ENCODE results near the gene ANO6.

Gene ANO6

GRCh38 chr12:45435945-45436710 is 220.2 kb downstream of the ANO6 start:
- DNase-seq (ENCODE audit: low read depth in 2 of 2) = no peak

DNA sequence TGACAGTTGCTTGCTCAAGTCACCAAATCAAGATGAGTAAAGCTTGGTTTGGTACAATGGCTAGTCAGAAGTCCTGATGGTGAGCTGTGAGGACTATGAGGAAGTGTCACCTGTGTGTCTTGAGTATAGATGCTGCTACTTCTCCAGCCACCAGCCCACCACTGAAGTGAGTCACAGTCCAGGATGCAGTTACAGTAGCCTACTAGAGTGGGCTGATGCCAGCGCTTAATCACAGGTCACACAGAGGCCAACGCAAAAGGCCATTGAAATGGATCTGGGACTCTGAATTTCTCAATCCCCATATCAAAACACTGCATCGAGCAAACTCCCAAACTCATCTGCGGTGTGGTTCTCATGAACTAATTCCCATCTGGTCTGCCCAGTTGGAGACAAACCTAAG is 223.1 kb downstream of the ANO6 start:
- DNase-seq (ENCODE audit: low read depth in 2 of 2) = no peak

- DNase-seq (ENCODE audit: low read depth in 2 of 2) = no peak
These were observed 230.1 kb downstream of the ANO6 start for GRCh38 chr12:45446013-45446412.

GRCh38 chr12:45458238-45458637 is 242.3 kb downstream of the ANO6 start:
- no peak for DNase-seq (ENCODE audit: low read depth in 2 of 2)

- DNase-seq (ENCODE audit: low read depth in 2 of 2) = no peak
These were observed 243.2 kb downstream of the ANO6 start for GRCh38 chr12:45458854-45459807.

DNA sequence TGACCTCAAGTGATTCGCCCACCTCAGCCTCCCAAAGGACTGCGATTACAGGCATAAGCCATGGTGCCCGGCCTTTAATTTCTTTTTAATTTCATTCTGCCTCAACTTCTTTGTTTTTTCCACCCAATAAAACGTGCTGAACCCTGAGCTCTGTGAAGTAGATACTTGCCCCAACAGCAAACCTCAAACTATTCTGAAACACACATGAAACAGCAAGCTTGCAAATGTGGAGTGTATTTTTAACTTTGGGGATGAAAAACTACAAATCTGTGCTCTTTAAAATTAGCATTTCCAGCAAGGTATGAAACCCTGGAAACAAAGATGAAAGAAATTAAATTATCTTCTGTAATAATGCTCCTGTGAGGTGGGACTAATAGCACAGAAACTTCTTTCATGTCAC is 246.6 kb downstream of the ANO6 start:
- no peak for DNase-seq (ENCODE audit: low read depth in 2 of 2)

DNA sequence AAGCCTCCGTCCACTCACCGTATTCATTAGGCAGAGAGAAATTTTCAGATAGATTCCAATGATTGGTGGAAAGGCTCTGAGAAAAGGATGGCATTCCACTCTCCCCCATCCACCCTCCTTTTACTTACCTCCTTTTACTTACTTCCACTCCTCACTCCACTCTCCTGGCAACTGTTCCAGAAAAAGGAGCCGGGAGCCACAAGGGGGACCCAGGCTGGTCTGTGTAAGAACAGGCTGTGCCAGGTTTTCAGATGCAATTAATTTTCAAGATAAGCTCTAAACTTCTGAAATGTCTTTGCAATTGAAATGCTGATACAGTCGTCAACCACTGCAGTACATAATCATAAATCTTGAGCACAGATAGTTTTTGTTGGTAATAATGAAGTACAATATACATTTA is 248.8 kb downstream of the ANO6 start:
- DNase-seq (ENCODE audit: low read depth in 2 of 2) = no peak

DNA sequence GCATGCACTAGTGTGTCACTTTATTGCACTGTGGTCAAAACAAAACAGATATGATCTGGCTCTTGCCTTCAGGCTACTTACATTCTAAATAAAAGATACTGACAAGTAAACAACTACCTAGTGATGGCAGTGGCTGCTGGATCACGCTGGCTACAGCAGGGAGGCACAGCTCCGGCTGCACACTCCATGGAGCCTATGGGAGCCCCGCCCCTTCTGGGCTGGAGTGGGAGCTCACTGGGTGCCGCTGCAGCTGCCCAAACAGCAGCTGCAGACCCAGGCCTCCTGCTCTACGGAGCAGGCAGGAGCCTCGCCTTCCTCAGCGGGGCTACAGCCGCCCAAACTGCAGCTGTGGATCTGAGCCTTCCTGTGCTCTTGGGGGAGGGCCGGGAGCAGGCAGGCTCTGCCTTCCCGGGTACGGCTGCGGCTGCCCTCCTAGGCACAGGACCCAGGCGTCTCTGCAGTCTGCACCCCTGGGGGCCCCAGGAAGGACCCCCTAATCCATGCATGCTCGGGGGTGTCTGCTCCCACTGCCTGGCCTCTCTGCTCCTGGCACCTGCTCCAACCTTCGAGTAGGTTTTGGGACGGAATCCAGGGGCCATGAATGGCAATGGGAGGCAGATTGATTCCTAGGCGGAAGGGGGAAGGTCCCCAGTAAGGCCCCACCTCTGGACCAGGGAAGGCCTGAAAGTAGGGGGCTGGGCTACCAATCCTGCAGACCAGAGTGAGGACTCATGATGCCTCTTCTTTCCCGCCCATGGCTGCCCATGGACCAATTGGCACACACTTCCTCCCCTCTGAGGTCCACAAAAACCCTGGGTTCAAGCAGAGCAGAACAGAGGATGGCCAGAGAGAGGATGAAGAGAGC is 253.1 kb downstream of the ANO6 start:
- DNase-seq (ENCODE audit: low read depth in 2 of 2) = no peak

GRCh38 chr12:45469902-45470301 is 254.0 kb downstream of the ANO6 start:
- no peak for DNase-seq (ENCODE audit: low read depth in 2 of 2)

- no peak for DNase-seq (ENCODE audit: low read depth in 2 of 2)
These were observed 257.7 kb downstream of the ANO6 start for GRCh38 chr12:45473636-45474035.

- DNase-seq (ENCODE audit: low read depth in 2 of 2) = no peak
These were observed 259.7 kb downstream of the ANO6 start for GRCh38 chr12:45475594-45475993.

GRCh38 chr12:45477526-45477925 is 261.6 kb downstream of the ANO6 start:
- DNase-seq (ENCODE audit: low read depth in 2 of 2) = no peak

GRCh38 chr12:45478931-45479330 is 263.0 kb downstream of the ANO6 start:
- no peak for DNase-seq (ENCODE audit: low read depth in 2 of 2)

GRCh38 chr12:45481746-45482145 is 265.9 kb downstream of the ANO6 start:
- no peak for DNase-seq (ENCODE audit: low read depth in 2 of 2)

DNA sequence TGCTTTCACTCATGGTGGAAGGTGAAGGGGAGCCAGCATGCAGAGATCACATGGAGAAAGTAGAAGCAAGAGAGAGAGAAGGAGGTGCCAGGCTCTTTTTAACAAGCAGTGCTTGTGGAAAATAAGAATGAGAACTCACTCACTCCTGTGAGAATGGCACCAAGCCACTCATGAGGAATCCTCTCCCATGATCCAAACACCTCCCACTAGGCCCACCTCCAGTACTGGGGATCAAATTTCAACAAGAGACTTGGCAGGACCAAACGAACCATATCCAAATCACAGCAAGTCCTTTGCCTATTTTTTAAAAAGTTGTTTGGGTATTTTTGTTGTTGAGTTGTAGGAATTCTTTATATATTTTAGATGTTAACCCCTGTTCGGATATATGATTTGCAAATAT is 267.7 kb downstream of the ANO6 start:
- no peak for DNase-seq (ENCODE audit: low read depth in 2 of 2)
